Stimulated activated CD4-positive, alpha-beta T cell treated with anti-CD3 and anti-CD28 coated beads, TNF-alpha, amount 100 ng/mL, for 24 hours (primary cell): ENCODE data around the gene COX17.

Source experiments
- DNase-seq, 3 experiments: peaks; one replicate each; pipeline ENCODE4 v3.0.0-alpha.2; 2020; ENCODE audit warnings: low read depth in 3 of 3

Gene COX17

GRCh38 chr3:119675188-119675874 is 1.9 kb downstream of the COX17 start:
- no peak for DNase-seq

- DNase-seq: no peak
Measured at GRCh38 chr3:119673875-119674274, 3.3 kb downstream of the COX17 start.

- no peak for DNase-seq
Measured at GRCh38 chr3:119672776-119673175, 4.4 kb downstream of the COX17 start.

GRCh38 chr3:119669906-119670570 is 7.2 kb downstream of the COX17 start:
- no peak for DNase-seq

GRCh38 chr3:119665954-119666559 is 11.1 kb downstream of the COX17 start:
- DNase-seq: no peak

GRCh38 chr3:119664850-119665379 is 12.3 kb downstream of the COX17 start:
- no peak for DNase-seq

- DNase-seq: no peak
Measured at GRCh38 chr3:119664370-119664769, 12.8 kb downstream of the COX17 start.

- DNase-seq: no peak
Measured at GRCh38 chr3:119663885-119664284, 13.3 kb downstream of the COX17 start.

- DNase-seq: no peak
Measured at GRCh38 chr3:119662604-119663373, 14.4 kb downstream of the COX17 start.

GRCh38 chr3:119660474-119661440 is 16.4 kb downstream of the COX17 start, which contains the start of gene POPDC2:
TSS of gene POPDC2 (minus strand) at chr3:119660589. CDS start at chr3:119660423, 166 bp downstream.
- no peak for DNase-seq

GRCh38 chr3:119659606-119660291 is 17.5 kb downstream of the COX17 start:
- DNase-seq: no peak

GRCh38 chr3:119658994-119659393 is 18.2 kb downstream of the COX17 start:
- no peak for DNase-seq

GRCh38 chr3:119657887-119658702 is 19.1 kb downstream of the COX17 start:
- no peak for DNase-seq

GRCh38 chr3:119653876-119654275 is 23.3 kb downstream of the COX17 start:
- no peak for DNase-seq

GRCh38 chr3:119652306-119653033 is 24.7 kb downstream of the COX17 start:
- no peak for DNase-seq

GRCh38 chr3:119649761-119650160 is 27.4 kb downstream of the COX17 start:
- DNase-seq: no peak

- no peak for DNase-seq
Measured at GRCh38 chr3:119647843-119648575, 29.2 kb downstream of the COX17 start.

- DNase-seq: no peak
Measured at GRCh38 chr3:119647171-119647570, 30.0 kb downstream of the COX17 start.
